ENCODE data around the gene CPSF7.

The CPSF7 gene

DNA sequence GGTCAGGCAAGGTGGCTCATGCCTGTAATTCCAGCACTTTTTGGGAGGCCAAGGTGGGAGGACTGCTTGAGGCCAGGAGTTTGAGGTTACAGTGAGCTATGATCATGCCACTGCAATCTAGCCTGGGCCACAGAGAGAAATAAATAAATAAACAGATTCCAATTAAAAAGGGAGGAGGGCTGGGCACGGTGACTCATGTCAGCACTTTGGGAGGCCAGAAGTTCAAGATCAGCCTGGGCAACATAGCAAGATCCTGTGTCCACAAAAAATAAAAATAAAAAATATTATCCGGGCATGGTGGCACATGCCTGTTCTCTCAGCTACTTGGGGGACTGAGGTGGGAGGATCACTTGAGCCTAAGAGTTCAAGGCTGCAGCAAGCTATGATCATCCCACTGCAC is 75.6 kb downstream of the CPSF7 start:
- no peaks in the 10 kb centered on the region for H3K9me3 ChIP-seq (ENCODE audit: insufficient read depth, low read length)
- H3K27me3 ChIP-seq (ENCODE audit: low read length), result no peaks in the 10 kb centered on the region
- TF ChIP-seq CTCF (IDR thresholded peaks at IDR 0.05; ENCODE audit: insufficient read depth, low read length, poor library complexity, severe bottlenecking), result no peak
- H2AFZ ChIP-seq (ENCODE audit: low read depth, low read length, severe bottlenecking), result no peak overlapping the region
- no peaks in the 10 kb centered on the region for H3K9me2 ChIP-seq (replicated peaks; ENCODE audit: insufficient read depth, low read length)
- H4K20me1 ChIP-seq (ENCODE audit: low read depth, low read length), result no peaks in the 10 kb centered on the region
- H3K4me3 ChIP-seq (ENCODE audit: insufficient read depth, low read length, poor library complexity, severe bottlenecking), result no peak overlapping the region
- H3K9ac ChIP-seq (ENCODE audit: low read length), result no peak overlapping the region; the same call in 1 of the 2 replicates
- peaks cover 6% of the 10 kb centered on the region; the same call in 1 of the 2 replicates for H3K36me3 ChIP-seq (ENCODE audit: low read length)
- peak overlapping the region; percentile 30 for H3K27ac ChIP-seq (ENCODE audit: low read depth, low read length)
- peaks cover 36% of the 10 kb centered on the region for H3K79me2 ChIP-seq (ENCODE audit: insufficient read depth, low read length)
- peak overlapping the region; percentile 27 for H3K4me2 ChIP-seq (ENCODE audit: low read depth, low read length, poor library complexity, severe bottlenecking)
- H3F3A ChIP-seq (ENCODE audit: insufficient read depth), result peaks cover 30% of the 10 kb centered on the region

- TF ChIP-seq CTCF (IDR thresholded peaks at IDR 0.05; ENCODE audit: insufficient read depth, low read length, poor library complexity, severe bottlenecking), result no peak
- no peak for TF ChIP-seq EZH2phosphoT487 (conservative IDR thresholded peaks at IDR 0.05; ENCODE audit: low read length)
- Histone ChIP-seq H3K9ac (ENCODE audit: low read length) (no peak overlapping the region; the same call in 1 of the 2 replicates), H3K9me3 (ENCODE audit: insufficient read depth, low read length) (no peaks in the 10 kb centered on the region), H3K4me3 (ENCODE audit: insufficient read depth, low read length, poor library complexity, severe bottlenecking) (no peak overlapping the region), H3K27ac (ENCODE audit: low read depth, low read length) (peak overlapping the region; percentile 30), H3K9me2 (replicated peaks; ENCODE audit: insufficient read depth, low read length) (no peaks in the 10 kb centered on the region), H4K20me1 (ENCODE audit: low read depth, low read length) (no peaks in the 10 kb centered on the region), H3K36me3 (ENCODE audit: low read length) (peaks cover 6% of the 10 kb centered on the region; the same call in 1 of the 2 replicates), H3F3A (ENCODE audit: insufficient read depth) (peaks cover 22% of the 10 kb centered on the region), H3K4me2 (ENCODE audit: low read depth, low read length, poor library complexity, severe bottlenecking) (peak overlapping the region; percentile 27), H2AFZ (ENCODE audit: low read depth, low read length, severe bottlenecking) (no peak overlapping the region), H3K79me2 (ENCODE audit: insufficient read depth, low read length) (peaks cover 32% of the 10 kb centered on the region), H3K27me3 (ENCODE audit: low read length) (no peaks in the 10 kb centered on the region)
Observed at GRCh38 chr11:61353131-61354067, 76.4 kb downstream of the CPSF7 start.
